ENCODE results near the gene LSS. TPM values are rescaled to one million over a fixed set of nuclear protein-coding genes. Genes with fewer than 3 reads are reported as not detected.

LSS gene
- total and polyA plus RNA-seq, 5 experiments from 2014 or later, result 12.3 to 47.6 (median 14.6) TPM

- POLR2A ChIA-PET, result no interaction called here
These were observed 90.1 kb downstream of the LSS start for GRCh38 chr21:46138383-46138970.

More at GRCh38 chr21:46138383-46138970, 90.1 kb downstream of the LSS start:
- Mint-ChIP-seq H3K36me3 (no peaks in the 10 kb centered on the region), H3K4me1 (peaks cover 1 to 5% (median 3%) of the 10 kb centered on the region in 4 donors), H3K9me3 (no peaks in the 10 kb centered on the region), H3K27ac (no peak overlapping the region), H3K4me3 (no peak overlapping the region), H3K27me3 (peaks cover 0 to 11% (median 0%) of the 10 kb centered on the region in 5 donors)
- ATAC-seq (no peak), DNase-seq (no peak)

Other genes starting within 250 kb of the LSS start
- 10 to 100 TPM; 19.4 to 21.0 TPM for gene COL6A1, start 247.0 kb downstream of the LSS start, total RNA-seq
- gene COL6A1, start 247.0 kb downstream of the LSS start, polyA plus RNA-seq, result 1 to 10 TPM; 1.7 to 2.0 (median 1.7) TPM
- 10 to 100 TPM; 91.5 to 98.8 TPM for gene COL6A2, start 130.7 kb downstream of the LSS start, total RNA-seq
- 10 to 100 TPM in 1 of 3 donors, 1 to 10 TPM in 2; 3.8 to 13.4 (median 8.8) TPM for gene COL6A2, start 130.7 kb downstream of the LSS start, polyA plus RNA-seq
- 1 to 10 TPM; 2.1 to 2.2 TPM for gene FTCD, start 73.2 kb downstream of the LSS start, total RNA-seq
- not detected for gene FTCD, start 73.2 kb downstream of the LSS start, polyA plus RNA-seq
- 10 to 100 TPM; 11.2 TPM for gene SPATC1L, start 44.3 kb downstream of the LSS start, total RNA-seq
- 10 to 100 TPM; 13.0 to 20.5 (median 13.6) TPM for gene SPATC1L, start 44.3 kb downstream of the LSS start, polyA plus RNA-seq
- gene MCM3AP, start 56.8 kb upstream of the LSS start, total RNA-seq, result 100 to 1,000 TPM; 186 to 187 TPM
- gene MCM3AP, start 56.8 kb upstream of the LSS start, polyA plus RNA-seq, result 10 to 100 TPM; 40.5 to 61.0 (median 41.5) TPM
- gene YBEY, start 57.6 kb upstream of the LSS start, total RNA-seq, result 10 to 100 TPM; 14.8 to 15.6 TPM
- gene YBEY, start 57.6 kb upstream of the LSS start, polyA plus RNA-seq, result 10 to 100 TPM; 14.2 to 22.2 (median 14.7) TPM
- gene C21orf58, start 95.1 kb upstream of the LSS start, total RNA-seq, result 1 to 10 TPM; 6.4 to 7.3 TPM
- 1 to 10 TPM in 1 of 3 donors, under 1 TPM in 2; 0.44 to 1.2 (median 0.51) TPM for gene C21orf58, start 95.1 kb upstream of the LSS start, polyA plus RNA-seq
- 10 to 100 TPM; 80.0 to 86.2 TPM for gene PCNT, start 95.4 kb upstream of the LSS start, total RNA-seq
- gene PCNT, start 95.4 kb upstream of the LSS start, polyA plus RNA-seq, result 10 to 100 TPM; 17.2 to 37.4 (median 19.9) TPM
- 100 to 1,000 TPM; 158 to 163 TPM for gene DIP2A, start 230.1 kb upstream of the LSS start, total RNA-seq
- gene DIP2A, start 230.1 kb upstream of the LSS start, polyA plus RNA-seq, result 10 to 100 TPM; 26.8 to 33.6 (median 28.6) TPM